GM12891 (cell line): ENCODE results near the gene HOXD4.

Experiments used
- PAX5 ChIP-seq: IDR thresholded peaks from 2 replicates; pipeline ENCODE4 v1.6.1; 2011; ENCODE audit warnings: low read length, moderate library complexity, mild to moderate bottlenecking; ENCODE audit not compliant: insufficient read depth, severe bottlenecking
- POLR2A ChIP-seq: IDR thresholded peaks from 2 replicates; pipeline ENCODE4 v1.6.1; 2011; ENCODE audit warnings: low read depth, low read length, control low read depth
- POLR2AphosphoS5 ChIP-seq: IDR thresholded peaks from 2 replicates; pipeline ENCODE4 v1.6.1; 2011; ENCODE audit warnings: low read depth, low read length, control low read depth
- SPI1 ChIP-seq: IDR thresholded peaks from 2 replicates; pipeline ENCODE4 v1.6.1; 2011; ENCODE audit warnings: low read depth, low read length, control low read depth
- TAF1 ChIP-seq: IDR thresholded peaks from 2 replicates; pipeline ENCODE4 v1.6.1; 2011; ENCODE audit warnings: low read depth, low read length, control low read depth

DNA sequence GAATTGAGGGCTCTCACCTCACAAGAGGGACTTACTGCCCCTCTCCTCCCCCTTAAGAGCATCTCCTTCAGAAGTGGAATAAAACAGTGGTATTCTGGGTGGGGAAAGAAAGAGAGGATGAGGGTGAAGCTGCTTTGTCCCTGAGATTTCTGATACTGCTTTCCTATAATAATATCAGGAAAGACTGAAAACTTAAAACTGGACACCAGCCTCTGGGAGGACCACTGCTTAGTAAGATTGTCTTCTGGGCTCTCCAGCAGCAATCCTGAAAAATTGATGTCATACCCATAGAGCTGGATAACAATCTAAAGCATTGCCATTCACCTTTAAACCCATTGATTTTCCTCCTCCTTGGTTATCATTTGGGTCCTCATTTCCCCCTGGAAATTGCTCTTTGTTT is 4.7 kb upstream of the HOXD4 start:
- no peak for TF ChIP-seq POLR2A
- no peak for TF ChIP-seq POLR2AphosphoS5
- TF ChIP-seq TAF1 = no peak
- no peak for TF ChIP-seq PAX5
- no peak for TF ChIP-seq SPI1
